ENCODE results near the gene ITM2C.

DNA sequence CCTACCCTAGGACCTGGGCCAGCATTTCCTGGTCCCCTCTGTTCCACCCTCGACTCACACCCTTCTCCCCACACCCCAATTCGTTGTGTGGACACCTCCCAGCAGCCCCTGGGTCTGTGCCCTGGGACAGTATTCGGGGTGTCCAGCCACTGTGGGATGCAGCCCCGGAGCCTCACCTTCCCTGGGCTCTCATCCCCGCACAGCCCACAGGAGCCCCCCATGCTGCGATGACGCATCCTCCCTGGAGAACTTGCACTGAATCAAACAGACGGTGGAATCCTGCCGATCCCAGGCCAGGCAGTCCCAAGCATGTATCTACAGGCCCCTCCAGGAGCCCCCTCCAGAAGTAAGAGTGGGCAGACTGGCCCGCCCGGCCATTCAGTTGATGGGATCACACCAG is 9.7 kb downstream of the ITM2C start:
- TF ChIP-seq, protein P1, sequence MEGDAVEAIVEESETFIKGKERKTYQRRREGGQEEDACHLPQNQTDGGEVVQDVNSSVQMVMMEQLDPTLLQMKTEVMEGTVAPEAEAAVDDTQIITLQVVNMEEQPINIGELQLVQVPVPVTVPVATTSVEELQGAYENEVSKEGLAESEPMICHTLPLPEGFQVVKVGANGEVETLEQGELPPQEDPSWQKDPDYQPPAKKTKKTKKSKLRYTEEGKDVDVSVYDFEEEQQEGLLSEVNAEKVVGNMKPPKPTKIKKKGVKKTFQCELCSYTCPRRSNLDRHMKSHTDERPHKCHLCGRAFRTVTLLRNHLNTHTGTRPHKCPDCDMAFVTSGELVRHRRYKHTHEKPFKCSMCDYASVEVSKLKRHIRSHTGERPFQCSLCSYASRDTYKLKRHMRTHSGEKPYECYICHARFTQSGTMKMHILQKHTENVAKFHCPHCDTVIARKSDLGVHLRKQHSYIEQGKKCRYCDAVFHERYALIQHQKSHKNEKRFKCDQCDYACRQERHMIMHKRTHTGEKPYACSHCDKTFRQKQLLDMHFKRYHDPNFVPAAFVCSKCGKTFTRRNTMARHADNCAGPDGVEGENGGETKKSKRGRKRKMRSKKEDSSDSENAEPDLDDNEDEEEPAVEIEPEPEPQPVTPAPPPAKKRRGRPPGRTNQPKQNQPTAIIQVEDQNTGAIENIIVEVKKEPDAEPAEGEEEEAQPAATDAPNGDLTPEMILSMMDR (IDR thresholded peaks at IDR 0.05; ENCODE audit: insufficient read depth, low read length): no peak
- TF ChIP-seq, protein P2, sequence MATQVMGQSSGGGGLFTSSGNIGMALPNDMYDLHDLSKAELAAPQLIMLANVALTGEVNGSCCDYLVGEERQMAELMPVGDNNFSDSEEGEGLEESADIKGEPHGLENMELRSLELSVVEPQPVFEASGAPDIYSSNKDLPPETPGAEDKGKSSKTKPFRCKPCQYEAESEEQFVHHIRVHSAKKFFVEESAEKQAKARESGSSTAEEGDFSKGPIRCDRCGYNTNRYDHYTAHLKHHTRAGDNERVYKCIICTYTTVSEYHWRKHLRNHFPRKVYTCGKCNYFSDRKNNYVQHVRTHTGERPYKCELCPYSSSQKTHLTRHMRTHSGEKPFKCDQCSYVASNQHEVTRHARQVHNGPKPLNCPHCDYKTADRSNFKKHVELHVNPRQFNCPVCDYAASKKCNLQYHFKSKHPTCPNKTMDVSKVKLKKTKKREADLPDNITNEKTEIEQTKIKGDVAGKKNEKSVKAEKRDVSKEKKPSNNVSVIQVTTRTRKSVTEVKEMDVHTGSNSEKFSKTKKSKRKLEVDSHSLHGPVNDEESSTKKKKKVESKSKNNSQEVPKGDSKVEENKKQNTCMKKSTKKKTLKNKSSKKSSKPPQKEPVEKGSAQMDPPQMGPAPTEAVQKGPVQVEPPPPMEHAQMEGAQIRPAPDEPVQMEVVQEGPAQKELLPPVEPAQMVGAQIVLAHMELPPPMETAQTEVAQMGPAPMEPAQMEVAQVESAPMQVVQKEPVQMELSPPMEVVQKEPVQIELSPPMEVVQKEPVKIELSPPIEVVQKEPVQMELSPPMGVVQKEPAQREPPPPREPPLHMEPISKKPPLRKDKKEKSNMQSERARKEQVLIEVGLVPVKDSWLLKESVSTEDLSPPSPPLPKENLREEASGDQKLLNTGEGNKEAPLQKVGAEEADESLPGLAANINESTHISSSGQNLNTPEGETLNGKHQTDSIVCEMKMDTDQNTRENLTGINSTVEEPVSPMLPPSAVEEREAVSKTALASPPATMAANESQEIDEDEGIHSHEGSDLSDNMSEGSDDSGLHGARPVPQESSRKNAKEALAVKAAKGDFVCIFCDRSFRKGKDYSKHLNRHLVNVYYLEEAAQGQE (IDR thresholded peaks at IDR 0.05; ENCODE audit: insufficient replicate concordance, low read depth): no peak
- no peak for TF ChIP-seq POLR2AphosphoS5 (IDR thresholded peaks at IDR 0.05; ENCODE audit: low read depth)
- no peak for TF ChIP-seq GABPA (IDR thresholded peaks at IDR 0.05; ENCODE audit: low read depth)
